Skeletal muscle tissue (tissue), 4 donors: ENCODE measurements around the gene HOXA10. TPM values are rescaled to one million over a fixed set of nuclear protein-coding genes. Genes with fewer than 3 reads are reported as not detected.

Experiments
- H3K27ac ChIP-seq: one replicate; pipeline ENCODE4 v1.7.0; 2013; ENCODE audit warnings: mild to moderate bottlenecking, low read depth, low read length, inconsistent platforms
- H3K27me3 ChIP-seq, 3 donors: one replicate each; pipeline ENCODE4 v1.7.0; 2013; ENCODE audit warnings: low read length in 3 of 3; ENCODE audit not compliant: control insufficient read depth in 3 of 3, insufficient read depth in 3 of 3
- H3K36me3 ChIP-seq, 3 donors: one replicate each; pipeline ENCODE4 v1.7.0; 2013; ENCODE audit warnings: low read length in 3 of 3; ENCODE audit not compliant: control insufficient read depth in 3 of 3, insufficient read depth in 3 of 3
- H3K4me1 ChIP-seq, 3 donors: one replicate each; pipeline ENCODE4 v1.7.0; 2013; ENCODE audit warnings: low read length in 3 of 3, mild to moderate bottlenecking in 3 of 3; ENCODE audit not compliant: control insufficient read depth in 3 of 3, insufficient read depth in 3 of 3
- H3K4me3 ChIP-seq, 3 donors: one replicate each; pipeline ENCODE4 v1.7.0; 2013; ENCODE audit warnings: low read length in 3 of 3
- H3K9ac ChIP-seq, 3 donors: one replicate each; pipeline ENCODE4 v1.7.0; 2013; ENCODE audit warnings: low read length in 3 of 3, mild to moderate bottlenecking in 3 of 3, moderate library complexity in 2 of 3, low read depth in 1 of 3
- H3K9me3 ChIP-seq, 3 donors: one replicate each; pipeline ENCODE4 v1.7.0; 2013; ENCODE audit warnings: low read length in 3 of 3; ENCODE audit not compliant: control insufficient read depth in 3 of 3
- total RNA-seq: library from RNA; depleted of rRNA; stranded (reverse); fragments of >200 nt; gene quantifications from one replicate; pipeline ENCODE4 v1.2.3, GENCODE V29; 2014
- donor health status: Osteomylitis.

The HOXA10 gene
- total RNA-seq, 1 donor from 2014 or later, result 13.6 TPM

DNA sequence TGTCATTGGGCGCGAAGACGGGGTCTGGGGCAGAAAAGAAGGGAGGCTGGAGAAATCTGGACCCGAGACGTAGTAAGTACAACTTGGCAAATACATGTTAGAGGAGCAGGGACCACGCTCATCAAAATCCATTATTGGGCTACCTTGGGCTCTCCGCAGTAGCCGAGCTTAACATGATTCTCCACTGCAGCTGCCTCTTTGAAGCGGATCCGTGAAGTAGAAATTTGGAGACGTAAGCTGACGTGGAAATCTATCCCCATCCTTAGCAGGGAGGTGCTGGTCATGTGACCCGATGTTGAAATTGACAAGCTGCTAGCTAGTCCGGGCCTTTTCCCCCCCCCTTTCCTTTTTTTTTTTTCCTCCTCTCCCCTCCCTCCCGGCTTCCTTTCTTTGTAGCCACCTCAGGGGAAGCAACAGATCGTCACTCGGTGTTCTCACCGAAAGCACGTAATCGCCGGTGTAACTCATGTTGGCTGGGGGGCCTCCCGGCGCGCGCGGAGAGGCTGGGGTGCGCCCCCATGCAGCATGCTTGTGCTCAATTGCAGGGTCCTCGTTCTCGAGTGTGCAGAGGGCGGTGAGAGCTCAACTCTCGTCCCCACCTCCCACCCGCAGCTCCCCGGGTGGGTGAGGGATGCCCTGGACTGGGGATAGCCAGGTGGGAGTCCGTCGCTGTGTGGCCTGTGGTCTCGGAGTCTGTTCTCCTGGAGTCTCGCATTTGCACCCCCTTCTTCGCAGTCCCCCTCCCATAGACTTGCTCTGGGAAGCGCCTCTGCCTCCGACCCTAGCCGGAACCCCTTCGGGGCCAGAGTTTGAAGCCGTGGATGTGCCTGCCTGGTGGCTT is 11.1 kb upstream of the HOXA10 start, which contains the start of gene HOXA11:
TSS of gene HOXA11 (minus strand) at position 220 of the 841 bp plus-strand sequence. CDS start at position 132, 88 bp downstream.
- no peaks in the 10 kb centered on the region for H3K9me3 ChIP-seq
- peaks cover 30 to 55% (median 43%) of the 10 kb centered on the region in 3 donors for H3K27me3 ChIP-seq
- H3K36me3 ChIP-seq, result no peaks in the 10 kb centered on the region
- peaks cover 17 to 61% (median 42%) of the 10 kb centered on the region in 3 donors for H3K4me1 ChIP-seq
- peak within 1 kb of the TSS; percentile 76 to 80 (median 80) for H3K4me3 ChIP-seq
- peak within 1 kb of the TSS; percentile 61 to 94 (median 75) for H3K9ac ChIP-seq
- H3K27ac ChIP-seq, result peak within 1 kb of the TSS; percentile 74

- peaks cover 31 to 49% (median 35%) of the 10 kb centered on the region in 3 donors for H3K27me3 ChIP-seq
- H3K4me3 ChIP-seq, result peak overlapping the region; percentile 76 to 80 (median 80)
- H3K9me3 ChIP-seq, result no peaks in the 10 kb centered on the region
- no peaks in the 10 kb centered on the region for H3K36me3 ChIP-seq
- peaks cover 17 to 56% (median 37%) of the 10 kb centered on the region in 3 donors for H3K4me1 ChIP-seq
- peak overlapping the region; percentile 61 to 94 (median 75) for H3K9ac ChIP-seq
- peak overlapping the region; percentile 74 for H3K27ac ChIP-seq
Measured at GRCh38 chr7:27184337-27185012, 10.4 kb upstream of the HOXA10 start.

- H3K4me3 ChIP-seq, result peak overlapping the region; percentile 76 to 80 (median 80)
- peaks cover 17 to 52% (median 30%) of the 10 kb centered on the region in 3 donors for H3K4me1 ChIP-seq
- peaks cover 33 to 42% (median 33%) of the 10 kb centered on the region in 3 donors for H3K27me3 ChIP-seq
- peak overlapping the region; percentile 59 to 94 (median 70) for H3K9ac ChIP-seq
- H3K36me3 ChIP-seq, result no peaks in the 10 kb centered on the region
- H3K9me3 ChIP-seq, result no peaks in the 10 kb centered on the region
- H3K27ac ChIP-seq, result peak overlapping the region; percentile 74
Measured at GRCh38 chr7:27183682-27184336, 9.7 kb upstream of the HOXA10 start.

DNA sequence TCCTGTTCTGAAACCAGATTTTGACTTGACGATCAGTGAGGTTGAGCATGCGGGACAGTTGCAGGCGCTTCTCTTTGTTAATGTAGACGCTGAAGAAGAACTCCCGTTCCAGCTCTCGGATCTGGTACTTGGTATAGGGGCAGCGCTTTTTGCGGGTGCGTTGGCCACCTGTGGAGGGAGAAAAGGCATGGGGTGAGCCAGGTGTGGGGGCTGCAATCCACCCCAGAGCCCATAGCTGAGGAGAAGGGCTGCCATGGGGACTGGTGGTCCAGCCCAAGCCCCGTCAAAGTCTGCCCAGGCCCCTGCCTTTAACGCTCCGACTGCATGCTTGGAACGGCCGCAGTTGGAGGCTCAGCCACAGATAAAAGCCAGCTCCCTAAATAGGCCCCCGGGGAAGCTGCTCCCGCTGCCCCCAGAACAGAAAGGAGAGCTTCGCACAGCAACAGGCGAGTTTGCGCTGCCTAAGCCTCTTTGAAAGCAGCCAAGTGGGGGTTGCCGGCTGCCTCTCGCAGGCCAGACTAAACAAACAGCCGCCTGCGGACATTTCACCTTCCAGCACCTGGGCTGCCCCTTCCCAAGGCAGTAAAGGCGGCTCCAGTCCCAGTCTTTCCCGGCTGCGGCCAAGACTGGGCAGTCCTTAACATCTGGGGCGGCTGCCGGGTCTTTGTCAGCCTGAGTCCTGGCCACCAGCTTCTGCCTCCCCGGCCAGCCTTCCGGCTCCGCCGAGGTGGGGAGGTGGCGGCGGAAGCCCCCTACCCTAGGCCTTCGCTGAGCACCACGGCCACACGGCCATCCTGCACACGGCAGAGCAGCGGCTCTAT is 9.0 kb upstream of the HOXA10 start:
- Histone ChIP-seq H3K9ac (peak overlapping the region; percentile 33 to 94 (median 64)), H3K9me3 (no peaks in the 10 kb centered on the region), H3K27ac (peak overlapping the region; percentile 21), H3K4me1 (peaks cover 17 to 45% (median 29%) of the 10 kb centered on the region in 3 donors), H3K27me3 (peaks cover 33 to 36% (median 33%) of the 10 kb centered on the region in 3 donors), H3K36me3 (no peaks in the 10 kb centered on the region), H3K4me3 (peak overlapping the region; percentile 76 to 80 (median 80))

DNA sequence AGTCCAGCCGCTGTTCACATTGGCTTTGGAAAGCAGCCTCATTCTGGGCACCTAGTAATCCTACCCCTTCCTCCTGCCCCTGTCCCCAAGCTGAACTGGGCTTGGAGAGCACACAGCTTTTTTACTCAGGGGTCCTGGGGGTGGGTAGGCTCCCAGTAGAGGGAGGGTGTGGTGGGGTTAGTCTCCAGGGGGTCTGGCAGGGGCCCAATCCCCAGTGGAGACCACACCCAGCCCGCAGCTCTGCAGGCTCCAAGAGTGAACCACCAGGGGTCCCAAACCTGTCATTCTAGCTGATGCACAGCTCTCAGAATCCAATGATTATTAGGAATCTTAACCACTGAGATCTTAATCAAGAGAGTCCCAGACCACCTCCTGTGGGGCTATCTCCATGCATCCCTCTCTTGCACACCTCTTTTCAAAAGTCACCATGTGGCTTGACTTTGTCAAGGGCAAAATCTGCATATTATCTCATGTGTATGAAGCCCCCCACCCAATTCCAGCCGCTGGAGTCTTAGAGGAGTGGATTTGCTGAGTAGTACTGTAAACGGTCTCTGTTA is 8.2 kb upstream of the HOXA10 start:
- H3K9ac ChIP-seq, result peak overlapping the region in 2 of 3 donors; percentile 64 to 94
- no peaks in the 10 kb centered on the region for H3K9me3 ChIP-seq
- H3K27me3 ChIP-seq, result peaks cover 31 to 33% (median 33%) of the 10 kb centered on the region in 3 donors
- H3K36me3 ChIP-seq, result no peaks in the 10 kb centered on the region
- H3K4me1 ChIP-seq, result peaks cover 22 to 50% (median 33%) of the 10 kb centered on the region in 3 donors
- H3K27ac ChIP-seq, result no peak overlapping the region
- H3K4me3 ChIP-seq, result no peak overlapping the region

DNA sequence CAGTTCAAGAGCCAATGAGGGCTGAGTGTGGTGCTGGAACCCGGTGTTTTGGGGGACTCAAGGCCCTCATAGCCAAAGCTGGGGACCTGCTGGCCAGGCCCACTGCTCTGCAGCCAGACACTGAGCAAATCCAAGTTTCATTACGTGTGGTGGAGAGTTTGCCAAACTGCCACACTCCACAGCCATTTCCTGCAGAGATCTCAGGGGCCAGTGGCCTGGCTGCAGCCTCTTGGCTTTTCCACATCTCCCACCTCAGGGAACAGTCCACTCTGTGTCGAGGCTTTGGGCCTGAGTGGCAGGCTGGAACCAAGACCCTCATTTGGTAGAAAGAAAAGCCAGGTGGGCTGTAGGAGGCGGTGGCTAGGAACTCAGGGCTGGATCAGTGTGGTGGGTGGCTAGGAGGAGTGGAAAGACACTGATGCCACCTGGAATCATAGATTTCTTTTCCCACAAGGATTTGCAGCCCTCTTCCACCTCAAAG is 7.7 kb upstream of the HOXA10 start:
- Histone ChIP-seq H3K36me3 (no peaks in the 10 kb centered on the region), H3K27me3 (peaks cover 31 to 33% (median 33%) of the 10 kb centered on the region in 3 donors), H3K27ac (no peak overlapping the region), H3K4me1 (peaks cover 27 to 56% (median 38%) of the 10 kb centered on the region in 3 donors), H3K4me3 (no peak overlapping the region), H3K9me3 (no peaks in the 10 kb centered on the region), H3K9ac (peak overlapping the region in 1 of 3 donors; percentile 54)

DNA sequence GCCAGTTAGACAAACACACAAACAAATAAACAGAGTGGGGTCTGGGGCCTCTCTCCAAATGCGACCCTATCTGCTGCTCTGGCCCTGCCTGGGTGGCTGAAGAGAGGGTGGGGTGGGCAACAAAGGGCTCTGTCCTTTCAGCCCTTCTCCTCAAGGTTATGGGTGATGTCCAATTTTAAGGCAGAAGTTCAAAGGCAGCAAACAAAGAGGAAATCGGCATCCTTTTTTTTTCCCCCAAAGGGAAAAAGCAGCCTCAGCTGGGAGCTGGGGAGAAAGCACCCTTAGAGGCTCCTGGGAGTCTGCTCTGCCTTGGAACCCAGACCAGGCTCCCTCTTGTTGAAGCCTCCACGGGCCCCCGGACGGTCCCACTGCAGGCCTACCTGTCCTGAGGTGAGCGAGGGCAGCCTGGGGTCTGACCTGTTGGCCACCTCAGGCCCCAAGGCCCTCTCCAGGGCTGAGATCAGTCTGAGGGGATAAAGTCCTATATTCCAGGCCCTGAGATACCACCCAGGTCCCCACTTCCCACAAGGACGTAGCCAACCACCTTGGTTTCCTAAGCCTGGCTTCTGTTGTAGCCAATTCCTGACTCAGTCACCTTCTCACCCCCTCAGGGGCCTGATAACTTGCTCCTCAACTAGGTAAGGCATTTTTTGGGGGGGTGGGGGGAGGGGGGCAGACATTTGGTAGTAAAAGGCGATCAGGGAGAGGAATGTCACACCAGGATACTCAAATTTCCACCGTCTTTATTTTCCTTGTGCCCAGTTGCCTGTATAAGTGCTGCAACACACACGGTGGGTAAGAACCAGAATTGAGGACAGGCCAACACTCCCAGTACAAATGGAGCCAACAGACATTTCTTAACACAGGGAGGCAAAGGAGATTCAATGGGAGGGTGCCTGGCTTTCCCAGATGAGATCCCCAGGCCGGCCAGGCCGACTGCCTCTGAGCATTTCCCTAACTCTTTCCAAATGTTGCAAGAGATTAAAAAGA is 6.6 kb upstream of the HOXA10 start:
- H3K27me3 ChIP-seq, result peaks cover 24 to 32% (median 26%) of the 10 kb centered on the region in 3 donors
- H3K9me3 ChIP-seq, result no peaks in the 10 kb centered on the region
- no peak overlapping the region for H3K4me3 ChIP-seq
- peak overlapping the region; percentile 61 for H3K27ac ChIP-seq
- peak overlapping the region in 2 of 3 donors; percentile 3 to 45 for H3K9ac ChIP-seq
- H3K4me1 ChIP-seq, result peaks cover 38 to 59% (median 45%) of the 10 kb centered on the region in 3 donors
- H3K36me3 ChIP-seq, result no peaks in the 10 kb centered on the region
